Measurements from ENCODE around the gene PRM2. TPM values are rescaled to one million over a fixed set of nuclear protein-coding genes. Genes with fewer than 3 reads are reported as not detected.

Gene PRM2
- total and polyA plus RNA-seq, 2 experiments from 2014 or later = not detected

GRCh38 chr16:11321662-11322061 lies 45.4 kb upstream of the PRM2 start:
- Histone ChIP-seq H3K36me3 (ENCODE audit: insufficient read depth) (no peaks in the 10 kb centered on the region), H3K79me2 (replicated peaks; ENCODE audit: insufficient read depth) (peaks cover 8% of the 10 kb centered on the region; the same call in 1 of the 2 replicates), H2AFZ (no peak overlapping the region), H3K27ac (ENCODE audit: low read depth) (no peak overlapping the region), H3K4me1 (ENCODE audit: insufficient read depth) (peaks cover 23% of the 10 kb centered on the region), H3K27me3 (ENCODE audit: insufficient read depth) (no peaks in the 10 kb centered on the region), H3K4me3 (no peak overlapping the region), H3K9me2 (ENCODE audit: insufficient read depth) (no peaks in the 10 kb centered on the region), H3F3A (replicated peaks; ENCODE audit: low read depth) (peaks cover 25% of the 10 kb centered on the region), H4K20me1 (replicated peaks; ENCODE audit: insufficient read depth) (no peaks in the 10 kb centered on the region), H3K4me2 (no peak overlapping the region)
- no peak overlapping the region for H3K4me3 Mint-ChIP-seq
- TF ChIP-seq ETS1 (IDR thresholded peaks at IDR 0.05) = no peak
- TF ChIP-seq EZH2 (IDR thresholded peaks at IDR 0.05; ENCODE audit: low read depth, unreplicated experiment) = no peak
- TF ChIP-seq CREB1 (CRISPR knock-in tag; IDR thresholded peaks at IDR 0.05; ENCODE audit: low read depth) = no peak
- no peak for TF ChIP-seq POLR2AphosphoS5 (IDR thresholded peaks at IDR 0.05; ENCODE audit: low read depth)
- no peak for TF ChIP-seq ZNF114 (CRISPR knock-in tag; IDR thresholded peaks at IDR 0.05)
- TF ChIP-seq JUNB (IDR thresholded peaks at IDR 0.05; ENCODE audit: unreplicated experiment) = no peak
- no peak for TF ChIP-seq CTCF (conservative IDR thresholded peaks at IDR 0.05; ENCODE audit: low read depth in 2 of 2)
- TF ChIP-seq, protein P1, sequence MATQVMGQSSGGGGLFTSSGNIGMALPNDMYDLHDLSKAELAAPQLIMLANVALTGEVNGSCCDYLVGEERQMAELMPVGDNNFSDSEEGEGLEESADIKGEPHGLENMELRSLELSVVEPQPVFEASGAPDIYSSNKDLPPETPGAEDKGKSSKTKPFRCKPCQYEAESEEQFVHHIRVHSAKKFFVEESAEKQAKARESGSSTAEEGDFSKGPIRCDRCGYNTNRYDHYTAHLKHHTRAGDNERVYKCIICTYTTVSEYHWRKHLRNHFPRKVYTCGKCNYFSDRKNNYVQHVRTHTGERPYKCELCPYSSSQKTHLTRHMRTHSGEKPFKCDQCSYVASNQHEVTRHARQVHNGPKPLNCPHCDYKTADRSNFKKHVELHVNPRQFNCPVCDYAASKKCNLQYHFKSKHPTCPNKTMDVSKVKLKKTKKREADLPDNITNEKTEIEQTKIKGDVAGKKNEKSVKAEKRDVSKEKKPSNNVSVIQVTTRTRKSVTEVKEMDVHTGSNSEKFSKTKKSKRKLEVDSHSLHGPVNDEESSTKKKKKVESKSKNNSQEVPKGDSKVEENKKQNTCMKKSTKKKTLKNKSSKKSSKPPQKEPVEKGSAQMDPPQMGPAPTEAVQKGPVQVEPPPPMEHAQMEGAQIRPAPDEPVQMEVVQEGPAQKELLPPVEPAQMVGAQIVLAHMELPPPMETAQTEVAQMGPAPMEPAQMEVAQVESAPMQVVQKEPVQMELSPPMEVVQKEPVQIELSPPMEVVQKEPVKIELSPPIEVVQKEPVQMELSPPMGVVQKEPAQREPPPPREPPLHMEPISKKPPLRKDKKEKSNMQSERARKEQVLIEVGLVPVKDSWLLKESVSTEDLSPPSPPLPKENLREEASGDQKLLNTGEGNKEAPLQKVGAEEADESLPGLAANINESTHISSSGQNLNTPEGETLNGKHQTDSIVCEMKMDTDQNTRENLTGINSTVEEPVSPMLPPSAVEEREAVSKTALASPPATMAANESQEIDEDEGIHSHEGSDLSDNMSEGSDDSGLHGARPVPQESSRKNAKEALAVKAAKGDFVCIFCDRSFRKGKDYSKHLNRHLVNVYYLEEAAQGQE (IDR thresholded peaks at IDR 0.05; ENCODE audit: unreplicated experiment) = no peak
- no peak for TF ChIP-seq NANOG (IDR thresholded peaks at IDR 0.05; ENCODE audit: borderline replicate concordance)
- TF ChIP-seq EZH2phosphoT487 (IDR thresholded peaks at IDR 0.05; ENCODE audit: unreplicated experiment) = no peak
- TF ChIP-seq ZNF331 (CRISPR knock-in tag; IDR thresholded peaks at IDR 0.05; ENCODE audit: low read depth) = no peak
- TF ChIP-seq, protein P2, sequence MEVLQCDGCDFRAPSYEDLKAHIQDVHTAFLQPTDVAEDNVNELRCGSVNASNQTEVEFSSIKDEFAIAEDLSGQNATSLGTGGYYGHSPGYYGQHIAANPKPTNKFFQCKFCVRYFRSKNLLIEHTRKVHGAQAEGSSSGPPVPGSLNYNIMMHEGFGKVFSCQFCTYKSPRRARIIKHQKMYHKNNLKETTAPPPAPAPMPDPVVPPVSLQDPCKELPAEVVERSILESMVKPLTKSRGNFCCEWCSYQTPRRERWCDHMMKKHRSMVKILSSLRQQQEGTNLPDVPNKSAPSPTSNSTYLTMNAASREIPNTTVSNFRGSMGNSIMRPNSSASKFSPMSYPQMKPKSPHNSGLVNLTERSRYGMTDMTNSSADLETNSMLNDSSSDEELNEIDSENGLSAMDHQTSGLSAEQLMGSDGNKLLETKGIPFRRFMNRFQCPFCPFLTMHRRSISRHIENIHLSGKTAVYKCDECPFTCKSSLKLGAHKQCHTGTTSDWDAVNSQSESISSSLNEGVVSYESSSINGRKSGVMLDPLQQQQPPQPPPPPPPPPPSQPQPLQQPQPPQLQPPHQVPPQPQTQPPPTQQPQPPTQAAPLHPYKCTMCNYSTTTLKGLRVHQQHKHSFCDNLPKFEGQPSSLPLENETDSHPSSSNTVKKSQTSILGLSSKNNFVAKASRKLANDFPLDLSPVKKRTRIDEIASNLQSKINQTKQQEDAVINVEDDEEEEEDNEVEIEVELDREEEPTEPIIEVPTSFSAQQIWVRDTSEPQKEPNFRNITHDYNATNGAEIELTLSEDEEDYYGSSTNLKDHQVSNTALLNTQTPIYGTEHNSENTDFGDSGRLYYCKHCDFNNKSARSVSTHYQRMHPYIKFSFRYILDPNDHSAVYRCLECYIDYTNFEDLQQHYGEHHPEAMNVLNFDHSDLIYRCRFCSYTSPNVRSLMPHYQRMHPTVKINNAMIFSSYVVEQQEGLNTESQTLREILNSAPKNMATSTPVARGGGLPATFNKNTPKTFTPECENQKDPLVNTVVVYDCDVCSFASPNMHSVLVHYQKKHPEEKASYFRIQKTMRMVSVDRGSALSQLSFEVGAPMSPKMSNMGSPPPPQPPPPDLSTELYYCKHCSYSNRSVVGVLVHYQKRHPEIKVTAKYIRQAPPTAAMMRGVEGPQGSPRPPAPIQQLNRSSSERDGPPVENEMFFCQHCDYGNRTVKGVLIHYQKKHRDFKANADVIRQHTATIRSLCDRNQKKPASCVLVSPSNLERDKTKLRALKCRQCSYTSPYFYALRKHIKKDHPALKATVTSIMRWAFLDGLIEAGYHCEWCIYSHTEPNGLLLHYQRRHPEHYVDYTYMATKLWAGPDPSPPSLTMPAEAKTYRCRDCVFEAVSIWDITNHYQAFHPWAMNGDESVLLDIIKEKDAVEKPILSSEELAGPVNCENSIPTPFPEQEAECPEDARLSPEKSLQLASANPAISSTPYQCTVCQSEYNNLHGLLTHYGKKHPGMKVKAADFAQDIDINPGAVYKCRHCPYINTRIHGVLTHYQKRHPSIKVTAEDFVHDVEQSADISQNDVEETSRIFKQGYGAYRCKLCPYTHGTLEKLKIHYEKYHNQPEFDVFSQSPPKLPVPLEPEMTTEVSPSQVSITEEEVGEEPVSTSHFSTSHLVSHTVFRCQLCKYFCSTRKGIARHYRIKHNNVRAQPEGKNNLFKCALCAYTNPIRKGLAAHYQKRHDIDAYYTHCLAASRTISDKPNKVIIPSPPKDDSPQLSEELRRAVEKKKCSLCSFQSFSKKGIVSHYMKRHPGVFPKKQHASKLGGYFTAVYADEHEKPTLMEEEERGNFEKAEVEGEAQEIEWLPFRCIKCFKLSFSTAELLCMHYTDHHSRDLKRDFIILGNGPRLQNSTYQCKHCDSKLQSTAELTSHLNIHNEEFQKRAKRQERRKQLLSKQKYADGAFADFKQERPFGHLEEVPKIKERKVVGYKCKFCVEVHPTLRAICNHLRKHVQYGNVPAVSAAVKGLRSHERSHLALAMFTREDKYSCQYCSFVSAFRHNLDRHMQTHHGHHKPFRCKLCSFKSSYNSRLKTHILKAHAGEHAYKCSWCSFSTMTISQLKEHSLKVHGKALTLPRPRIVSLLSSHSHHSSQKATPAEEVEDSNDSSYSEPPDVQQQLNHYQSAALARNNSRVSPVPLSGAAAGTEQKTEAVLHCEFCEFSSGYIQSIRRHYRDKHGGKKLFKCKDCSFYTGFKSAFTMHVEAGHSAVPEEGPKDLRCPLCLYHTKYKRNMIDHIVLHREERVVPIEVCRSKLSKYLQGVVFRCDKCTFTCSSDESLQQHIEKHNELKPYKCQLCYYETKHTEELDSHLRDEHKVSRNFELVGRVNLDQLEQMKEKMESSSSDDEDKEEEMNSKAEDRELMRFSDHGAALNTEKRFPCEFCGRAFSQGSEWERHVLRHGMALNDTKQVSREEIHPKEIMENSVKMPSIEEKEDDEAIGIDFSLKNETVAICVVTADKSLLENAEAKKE (CRISPR knock-in tag; IDR thresholded peaks at IDR 0.05) = no peak
- no peak for TF ChIP-seq STAT1 (IDR thresholded peaks at IDR 0.05; ENCODE audit: unreplicated experiment)
- H3K27ac Mint-ChIP-seq = no peak overlapping the region
- H3K9me3 Mint-ChIP-seq = no peaks in the 10 kb centered on the region
- DNase-seq (ENCODE audit: low spot score) (no peak), ATAC-seq (no peak)
- peaks cover 23% of the 10 kb centered on the region for H3K4me1 Mint-ChIP-seq
- H3K36me3 Mint-ChIP-seq (ENCODE audit: low read depth) = peaks cover 17% of the 10 kb centered on the region
- peaks cover 22% of the 10 kb centered on the region for H3K27me3 Mint-ChIP-seq (ENCODE audit: insufficient read depth, low read depth, poor library complexity)
